Measurements from ENCODE around the gene CFAP107.

- TF ChIP-seq CTBP1 (IDR thresholded peaks at IDR 0.05; ENCODE audit: borderline replicate concordance) (no peak), ARNT (IDR thresholded peaks at IDR 0.05) (no peak), FOXK2 (IDR thresholded peaks at IDR 0.05) (no peak), TARDBP (IDR thresholded peaks at IDR 0.05) (no peak), FOXM1 (IDR thresholded peaks at IDR 0.05; ENCODE audit: borderline replicate concordance) (no peak), SUZ12 (IDR thresholded peaks at IDR 0.05) (no peak), SP1 (IDR thresholded peaks at IDR 0.05) (no peak), PKNOX1 (IDR thresholded peaks at IDR 0.05) (no peak), HDGF (IDR thresholded peaks at IDR 0.05; ENCODE audit: borderline replicate concordance) (no peak), ELF4 (IDR thresholded peaks at IDR 0.05) (no peak), ZNF384 (IDR thresholded peaks at IDR 0.05) (no peak), BHLHE40 (IDR thresholded peaks at IDR 0.05; ENCODE audit: borderline replicate concordance) (no peak), FOXA1 (IDR thresholded peaks at IDR 0.05) (no peak), NFRKB (IDR thresholded peaks at IDR 0.05) (no peak)
These were observed 30.0 kb upstream of the CFAP107 start, which contains the start of gene AADACL3 for GRCh38 chr1:12715896-12716437.
